Measurements from ENCODE around the gene POP7.

DNA sequence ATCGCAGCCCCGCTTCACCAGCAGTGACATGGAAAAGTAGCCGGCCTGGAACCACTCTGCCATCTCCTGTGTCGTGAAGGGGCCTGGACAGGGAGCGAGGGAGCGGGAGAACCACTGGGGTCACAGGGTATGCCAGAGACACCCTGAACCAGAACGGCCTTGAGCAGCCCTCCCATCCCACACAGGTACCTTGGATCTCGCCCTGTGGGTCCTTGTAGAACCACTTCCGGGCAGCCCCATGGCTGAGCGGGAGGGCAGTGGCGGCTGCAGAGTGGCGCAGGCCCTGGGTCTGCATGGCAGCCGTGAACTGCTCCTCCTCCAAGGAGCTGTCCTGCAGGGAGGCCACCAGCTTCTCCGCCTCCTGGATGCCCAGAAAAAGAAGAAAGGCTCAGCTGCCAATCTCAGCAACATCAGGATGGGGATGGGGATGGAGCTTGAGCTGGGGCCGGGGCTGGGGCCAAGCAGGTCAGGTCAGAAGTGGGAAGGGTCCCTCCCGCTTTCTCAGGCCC is 21.3 kb upstream of the POP7 start:
- TF ChIP-seq POLR2A (IDR thresholded peaks at IDR 0.05), result no peak
- TF ChIP-seq, protein P1, sequence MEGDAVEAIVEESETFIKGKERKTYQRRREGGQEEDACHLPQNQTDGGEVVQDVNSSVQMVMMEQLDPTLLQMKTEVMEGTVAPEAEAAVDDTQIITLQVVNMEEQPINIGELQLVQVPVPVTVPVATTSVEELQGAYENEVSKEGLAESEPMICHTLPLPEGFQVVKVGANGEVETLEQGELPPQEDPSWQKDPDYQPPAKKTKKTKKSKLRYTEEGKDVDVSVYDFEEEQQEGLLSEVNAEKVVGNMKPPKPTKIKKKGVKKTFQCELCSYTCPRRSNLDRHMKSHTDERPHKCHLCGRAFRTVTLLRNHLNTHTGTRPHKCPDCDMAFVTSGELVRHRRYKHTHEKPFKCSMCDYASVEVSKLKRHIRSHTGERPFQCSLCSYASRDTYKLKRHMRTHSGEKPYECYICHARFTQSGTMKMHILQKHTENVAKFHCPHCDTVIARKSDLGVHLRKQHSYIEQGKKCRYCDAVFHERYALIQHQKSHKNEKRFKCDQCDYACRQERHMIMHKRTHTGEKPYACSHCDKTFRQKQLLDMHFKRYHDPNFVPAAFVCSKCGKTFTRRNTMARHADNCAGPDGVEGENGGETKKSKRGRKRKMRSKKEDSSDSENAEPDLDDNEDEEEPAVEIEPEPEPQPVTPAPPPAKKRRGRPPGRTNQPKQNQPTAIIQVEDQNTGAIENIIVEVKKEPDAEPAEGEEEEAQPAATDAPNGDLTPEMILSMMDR (IDR thresholded peaks at IDR 0.05), result no peak
